Neuron (in vitro differentiated cells): ENCODE measurements around the gene C5orf24.
A peak's percentile ranks its signal among the peaks of the same experiment; 100 is the strongest.

Source experiments
- H2AFZ ChIP-seq: one replicate; pipeline ENCODE4 v1.6.1; 2013; ENCODE audit warnings: low read depth, mild to moderate bottlenecking, inconsistent platforms, low read length, moderate library complexity
- H3K27me3 ChIP-seq: one replicate; pipeline ENCODE4 v1.6.1; 2013; ENCODE audit warnings: low read length; ENCODE audit not compliant: insufficient read depth
- H3K36me3 ChIP-seq: one replicate; pipeline ENCODE4 v1.6.1; 2013; ENCODE audit warnings: low read length; ENCODE audit not compliant: insufficient read depth
- H3K4me1 ChIP-seq: one replicate; pipeline ENCODE4 v1.6.1; 2013; ENCODE audit warnings: low read length; ENCODE audit not compliant: insufficient read depth
- H3K4me3 ChIP-seq: 2 replicates; pipeline ENCODE4 v1.5.1; 2013; ENCODE audit warnings: mild to moderate bottlenecking, low read length, moderate library complexity
- H3K9me3 ChIP-seq: one replicate; pipeline ENCODE4 v1.6.1; 2013; ENCODE audit warnings: low read length

Gene C5orf24

GRCh38 chr5:134845852-134846640 is at the start of gene C5orf24:
Gene C5orf24, plus strand, starts transcription at chr5:134845968. Its CDS starts 8,933 bp downstream, at chr5:134854901.
- H3K27me3 ChIP-seq = no peaks in the 10 kb centered on the region
- H3K4me1 ChIP-seq = peaks cover 14% of the 10 kb centered on the region
- H2AFZ ChIP-seq = peak within 1 kb of the TSS; percentile 65
- H3K4me3 ChIP-seq = peak within 1 kb of the TSS; percentile 98
- peaks cover 16% of the 10 kb centered on the region for H3K36me3 ChIP-seq
- H3K9me3 ChIP-seq = no peaks in the 10 kb centered on the region

- Histone ChIP-seq H3K9me3 (no peaks in the 10 kb centered on the region), H3K27me3 (no peaks in the 10 kb centered on the region), H3K4me1 (no peaks in the 10 kb centered on the region), H3K4me3 (no peak overlapping the region), H2AFZ (no peak overlapping the region), H3K36me3 (peaks cover 78% of the 10 kb centered on the region)
Measured at GRCh38 chr5:134798468-134798867, 47.3 kb upstream of the C5orf24 start.

DNA sequence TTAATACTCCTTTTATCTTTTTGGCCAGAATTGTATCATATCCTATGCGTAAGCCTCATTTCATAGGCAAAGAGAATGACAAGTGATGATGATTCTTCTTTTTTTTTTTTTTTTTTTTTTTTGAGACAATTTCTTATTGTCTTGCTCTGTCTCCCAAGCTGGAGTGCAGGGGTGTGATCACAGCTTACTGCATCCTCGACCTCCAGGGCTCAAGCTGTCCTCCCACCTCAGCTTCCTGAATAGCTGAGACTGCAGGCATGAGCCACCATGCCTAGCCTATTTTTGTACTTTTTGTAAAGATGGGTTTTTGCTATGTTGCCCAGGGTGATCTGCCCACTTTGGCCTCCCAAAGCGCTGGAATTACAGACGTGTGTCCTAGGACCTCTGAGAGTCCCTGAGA is 41.9 kb upstream of the C5orf24 start:
- H3K4me1 ChIP-seq = no peaks in the 10 kb centered on the region
- peaks cover 72% of the 10 kb centered on the region for H3K36me3 ChIP-seq
- H3K4me3 ChIP-seq = no peak overlapping the region

GRCh38 chr5:134813407-134813806 is 32.4 kb upstream of the C5orf24 start:
- Histone ChIP-seq H3K27me3 (no peaks in the 10 kb centered on the region), H2AFZ (no peak overlapping the region), H3K4me1 (no peaks in the 10 kb centered on the region), H3K36me3 (peaks cover 71% of the 10 kb centered on the region), H3K4me3 (no peak overlapping the region), H3K9me3 (no peaks in the 10 kb centered on the region)

More for the DNA sequence above, 41.9 kb upstream of the C5orf24 start:
- H3K9me3 ChIP-seq = no peaks in the 10 kb centered on the region
- H3K27me3 ChIP-seq = no peaks in the 10 kb centered on the region
- H2AFZ ChIP-seq = no peak overlapping the region

GRCh38 chr5:134813827-134814226 is 31.9 kb upstream of the C5orf24 start:
- Histone ChIP-seq H3K9me3 (no peaks in the 10 kb centered on the region), H3K36me3 (peaks cover 70% of the 10 kb centered on the region)

DNA sequence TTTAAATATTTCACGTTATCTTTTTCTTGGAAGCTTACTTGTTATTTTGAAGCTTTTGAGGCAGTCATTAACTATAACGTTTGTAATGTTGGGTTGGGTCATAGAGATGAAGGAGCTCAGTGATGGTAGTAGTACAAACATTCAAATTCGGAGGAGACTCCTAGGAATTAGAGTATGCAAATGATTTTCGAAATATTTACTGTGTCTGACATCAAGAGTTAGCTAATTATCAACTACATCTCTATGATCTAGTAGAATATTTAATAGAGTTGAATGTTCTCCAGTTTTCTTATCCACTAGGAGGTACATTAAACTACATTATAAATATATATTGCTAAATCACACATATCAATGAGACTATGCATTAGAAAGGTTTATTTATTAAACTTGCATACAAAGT is 28.8 kb upstream of the C5orf24 start:
- H3K27me3 ChIP-seq = no peaks in the 10 kb centered on the region
- no peaks in the 10 kb centered on the region for H3K9me3 ChIP-seq
- peaks cover 76% of the 10 kb centered on the region for H3K36me3 ChIP-seq
- no peaks in the 10 kb centered on the region for H3K4me1 ChIP-seq
- H3K4me3 ChIP-seq = no peak overlapping the region
- H2AFZ ChIP-seq = no peak overlapping the region

More at GRCh38 chr5:134813827-134814226, 31.9 kb upstream of the C5orf24 start:
- Histone ChIP-seq H3K27me3 (no peaks in the 10 kb centered on the region), H2AFZ (no peak overlapping the region), H3K4me1 (no peaks in the 10 kb centered on the region), H3K4me3 (no peak overlapping the region)

DNA sequence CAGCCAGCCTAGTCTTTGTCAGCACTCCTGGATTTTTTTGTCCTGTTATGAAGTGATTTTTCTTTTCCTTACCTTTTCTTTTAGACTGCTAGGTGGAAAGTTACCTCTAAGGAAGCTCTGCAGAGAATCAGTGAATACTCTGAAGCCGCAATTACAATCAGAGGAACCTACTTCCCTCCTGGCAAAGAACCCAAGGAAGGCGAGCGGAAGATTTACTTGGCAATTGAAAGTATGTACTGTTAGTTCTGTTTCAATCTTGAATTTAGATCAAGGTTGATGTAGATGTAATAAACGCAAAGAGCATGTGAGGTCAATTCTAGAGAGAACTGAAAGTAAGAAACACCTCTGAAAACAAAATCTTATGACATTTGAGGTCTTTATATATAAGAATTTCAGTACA is 27.0 kb upstream of the C5orf24 start:
- Histone ChIP-seq H3K27me3 (no peaks in the 10 kb centered on the region), H3K4me3 (no peak overlapping the region), H3K4me1 (no peaks in the 10 kb centered on the region), H3K9me3 (no peaks in the 10 kb centered on the region), H2AFZ (no peak overlapping the region), H3K36me3 (peaks cover 79% of the 10 kb centered on the region)

DNA sequence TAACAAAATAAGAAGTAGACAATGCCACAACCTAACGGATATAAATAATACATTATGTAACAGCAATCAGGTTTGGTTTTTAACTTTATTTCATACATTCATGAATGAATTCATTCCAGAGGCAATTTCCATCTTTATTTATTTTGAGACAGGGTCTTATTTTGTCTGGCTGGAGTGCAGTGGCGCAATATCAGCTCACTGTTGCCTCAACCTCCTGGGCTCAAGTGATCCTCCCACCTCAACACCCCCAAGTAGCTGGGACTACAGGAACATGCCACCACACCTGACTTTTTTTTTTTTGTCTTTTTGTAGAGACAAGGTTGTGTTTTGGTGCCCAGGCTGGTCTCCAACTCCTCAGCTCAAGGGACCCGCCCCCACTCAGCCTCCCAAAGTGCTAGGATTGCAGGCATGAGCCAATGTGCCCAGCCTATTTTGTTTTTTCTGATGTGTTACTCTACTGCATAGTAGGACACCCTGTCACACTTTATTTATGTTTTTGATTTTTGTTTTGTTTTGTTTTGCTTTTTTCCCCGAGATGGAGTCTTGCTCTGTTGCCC is 26.3 kb upstream of the C5orf24 start:
- H3K4me3 ChIP-seq = no peak overlapping the region
- H3K9me3 ChIP-seq = no peaks in the 10 kb centered on the region
- H3K36me3 ChIP-seq = peaks cover 77% of the 10 kb centered on the region
- H3K4me1 ChIP-seq = no peaks in the 10 kb centered on the region
- H2AFZ ChIP-seq = no peak overlapping the region
- no peaks in the 10 kb centered on the region for H3K27me3 ChIP-seq

GRCh38 chr5:134821841-134822240 is 23.9 kb upstream of the C5orf24 start:
- Histone ChIP-seq H3K4me1 (no peaks in the 10 kb centered on the region), H2AFZ (no peak overlapping the region), H3K27me3 (no peaks in the 10 kb centered on the region), H3K4me3 (no peak overlapping the region), H3K9me3 (no peaks in the 10 kb centered on the region), H3K36me3 (peaks cover 77% of the 10 kb centered on the region)

DNA sequence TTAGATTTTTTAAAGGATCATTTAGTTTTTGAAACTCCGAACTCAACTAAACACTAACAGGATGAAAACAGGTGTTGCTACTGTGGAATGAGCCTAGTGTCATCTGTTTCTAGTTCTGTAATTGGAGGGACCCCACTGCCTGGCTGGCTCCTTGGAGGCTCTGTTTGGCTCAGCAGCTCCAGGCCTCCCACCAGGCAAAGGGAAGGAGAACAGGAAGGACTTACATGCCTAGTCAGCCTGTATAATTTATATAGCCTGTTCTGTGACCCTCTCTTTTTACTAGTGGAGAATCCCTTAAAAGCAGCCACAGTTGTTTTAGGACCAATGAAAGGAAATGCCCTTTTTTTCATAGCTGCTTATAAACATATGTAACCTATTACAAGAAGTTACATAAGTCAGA is 21.1 kb upstream of the C5orf24 start:
- Histone ChIP-seq H3K4me3 (no peak overlapping the region), H3K27me3 (no peaks in the 10 kb centered on the region), H3K36me3 (peaks cover 69% of the 10 kb centered on the region), H3K9me3 (no peaks in the 10 kb centered on the region), H3K4me1 (no peaks in the 10 kb centered on the region), H2AFZ (no peak overlapping the region)

- H3K9me3 ChIP-seq = no peaks in the 10 kb centered on the region
- peaks cover 69% of the 10 kb centered on the region for H3K36me3 ChIP-seq
Measured at GRCh38 chr5:134825212-134825611, 20.6 kb upstream of the C5orf24 start.

DNA sequence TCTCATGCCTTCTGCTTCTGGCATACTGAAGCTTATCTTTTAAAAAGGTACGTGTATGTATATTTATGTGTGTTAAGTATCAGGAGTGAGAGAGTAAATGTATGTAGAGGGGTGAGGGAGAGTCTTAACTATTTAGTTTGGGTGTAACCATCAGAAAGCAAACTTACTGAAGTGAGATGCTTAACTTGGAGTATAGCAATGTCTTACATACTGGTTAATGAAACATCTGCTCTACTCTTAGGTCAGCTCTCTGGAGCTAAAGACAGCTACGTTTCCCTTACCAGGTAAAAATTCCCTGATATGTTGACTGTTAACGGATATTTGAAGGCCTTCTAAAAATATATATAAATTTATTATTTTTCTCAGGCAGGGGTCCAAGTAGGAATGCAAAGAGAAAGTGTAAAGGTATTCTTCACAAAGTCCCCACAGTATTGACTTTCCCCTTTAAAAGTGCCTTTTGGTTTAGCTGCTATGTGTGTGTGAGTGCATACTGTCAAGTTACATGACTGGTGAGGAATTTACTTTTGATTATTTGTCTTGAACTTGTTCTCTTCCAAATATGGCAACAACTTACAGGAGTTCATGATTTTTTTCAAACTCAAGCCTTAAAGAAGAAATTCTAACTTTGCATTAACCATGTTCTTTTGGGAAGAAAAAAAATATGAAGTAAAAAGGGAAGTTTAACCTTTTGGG is 12.3 kb upstream of the C5orf24 start:
- no peak overlapping the region for H2AFZ ChIP-seq
- H3K36me3 ChIP-seq = peaks cover 47% of the 10 kb centered on the region
- H3K9me3 ChIP-seq = no peaks in the 10 kb centered on the region
- H3K4me1 ChIP-seq = no peaks in the 10 kb centered on the region
- H3K4me3 ChIP-seq = no peak overlapping the region
- H3K27me3 ChIP-seq = no peaks in the 10 kb centered on the region

More at GRCh38 chr5:134825212-134825611, 20.6 kb upstream of the C5orf24 start:
- Histone ChIP-seq H2AFZ (no peak overlapping the region), H3K4me1 (no peaks in the 10 kb centered on the region), H3K4me3 (no peak overlapping the region), H3K27me3 (no peaks in the 10 kb centered on the region)

- no peaks in the 10 kb centered on the region for H3K4me1 ChIP-seq
- no peak overlapping the region for H3K4me3 ChIP-seq
- peaks cover 46% of the 10 kb centered on the region for H3K36me3 ChIP-seq
- H3K27me3 ChIP-seq = no peaks in the 10 kb centered on the region
- no peak overlapping the region for H2AFZ ChIP-seq
- H3K9me3 ChIP-seq = no peaks in the 10 kb centered on the region
Measured at GRCh38 chr5:134835623-134836022, 10.1 kb upstream of the C5orf24 start.
